NB4 (cell line): ENCODE results near the gene CD151.

Experiments used
- CTCF ChIP-seq: IDR thresholded peaks from one replicate; pipeline ENCODE4 v1.5.1; 2012; ENCODE audit warnings: low read depth, low read length
- MYC ChIP-seq: IDR thresholded peaks from 2 replicates; pipeline ENCODE4 v1.6.1; 2011; ENCODE audit warnings: low read depth, low read length
- POLR2A ChIP-seq: IDR thresholded peaks from 2 replicates; pipeline ENCODE4 v1.6.1; 2011; ENCODE audit warnings: mild to moderate bottlenecking; ENCODE audit not compliant: insufficient read length; ENCODE audit errors: extremely low read depth

DNA sequence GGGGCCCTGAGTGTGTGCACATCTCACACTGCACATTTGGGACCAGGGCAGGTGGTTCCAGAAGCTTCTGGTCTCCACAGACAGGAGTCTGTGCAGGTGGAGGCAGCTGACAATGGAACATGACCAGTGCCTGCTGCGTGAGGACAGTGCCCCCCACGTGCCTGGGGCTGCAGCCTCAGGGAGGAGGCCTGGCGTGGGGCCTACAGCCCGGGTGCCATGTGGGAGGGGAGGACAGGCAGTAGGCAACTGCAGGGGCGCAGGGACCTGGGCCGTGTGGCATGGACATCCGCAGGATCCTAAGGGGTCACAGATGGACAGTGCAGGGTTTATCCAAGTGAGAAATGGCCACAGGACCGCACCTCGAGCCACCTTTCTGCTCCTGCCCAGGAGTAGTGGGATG is 38.7 kb downstream of the CD151 start:
- TF ChIP-seq MYC = no peak
- TF ChIP-seq CTCF = no peak
- TF ChIP-seq POLR2A = no peak
